Pancreas (tissue), 10 donors: ENCODE data around the gene SPATA17. TPM values are rescaled to one million over a fixed set of nuclear protein-coding genes. Genes with fewer than 3 reads are reported as not detected.
A peak's percentile ranks its signal among the peaks of the same experiment; 100 is the strongest.
"Not testable (repeated sequence)": the region's sequence is repeated elsewhere in the genome, so short reads cannot be mapped to it uniquely, and the experiment has no call there.

ENCODE experiments used
- ATAC-seq, 4 donors: fragments of 200-7000 bp; cut with Tn5 transposase; one replicate each; pipeline versions ENCODE4 v1.8.0 to v1.9.1; 2020; ENCODE audit warnings: mild to moderate bottlenecking in 4 of 4, moderate library complexity in 4 of 4
- DNase-seq, 6 donors: peaks; one replicate each; pipeline ENCODE4 v3.0.0-alpha.2; 2020
- FAIRE-seq: peaks from 2 replicates; lab custom pipeline; 2012; peaks lifted over from hg19 to GRCh38; lab: Jason Lieb, UNC
- H3K27ac ChIP-seq, 4 donors: fragments of 200-600 bp; sonication (generic); 1 replicate in 3 of 4; 2 replicates in 1 of 4; pipeline versions ENCODE4 v1.5.0 to v1.8.0; 2020
- H3K27me3 ChIP-seq, 4 donors: fragments of 200-600 bp; one replicate each; pipeline ENCODE4 v1.8.0; 2021
- H3K36me3 ChIP-seq, 3 donors: fragments of 200-600 bp; sonication (generic) in 1 of 3; one replicate each; pipeline versions ENCODE4 v1.5.0 to v1.8.0; 2020 to 2021
- H3K4me1 ChIP-seq, 3 donors: fragments of 200-600 bp; one replicate each; pipeline ENCODE4 v1.8.0; 2021
- H3K4me3 ChIP-seq, 4 donors: fragments of 200-600 bp; sonication (generic) in 2 of 4; one replicate each; pipeline versions ENCODE4 v1.5.0 to v1.8.0; 2020 to 2021
- H3K9me3 ChIP-seq, 4 donors: fragments of 200-600 bp; one replicate each; pipeline ENCODE4 v1.8.0; 2021
- CTCF ChIP-seq, 4 donors: fragments of 200-600 bp; sonication (generic) in 3 of 4; IDR thresholded peaks; one replicate each; pipeline versions ENCODE4 v1.5.0 to v1.8.0; 2021; ENCODE audit warnings: antibody characterized with exemption in 4 of 4
- WGBS, 2 donors: extraction: QIAGEN DNeasy Blood & Tissue Kit; methylation state at CpG; one replicate each; pipeline ENCODE4 v1.1.7; 2013; 5-methylcytosine and 5-hydroxymethylcytosine counted together
- intact Hi-C, 3 donors: fragments of 100-400 bp; cut with DNase I; formaldehyde crosslinking; loops; one replicate each; pipeline versions ENCODE4 v1.11.1 to v1.14.2; 2022
- polyA plus RNA-seq, 2 donors: library from polyadenylated mRNA; stranded (reverse); fragments of 200-250 nt; gene quantifications; one replicate each; pipeline ENCODE4 v1.2.3, GENCODE V29; 2013
- total RNA-seq, 6 donors: library from RNA; stranded (reverse); fragmentation: NEBNext Ultra II Directional in 4 of 6; extraction: Animal tissue kit (Norgen Biotek cat#: 25700) in 4 of 6; gene quantifications; one replicate each; pipeline versions ENCODE4 v1.2.1 to v1.2.4, GENCODE V29; 2021 to 2023
- donor health status: healthy with polysubstance abuse.
- donor health status: DM: no; HTN: no; CAD: no; lungs with moderate emphysema.
- donor health status: DM: no; HTN: no; CAD: no.
- donor health status: control.
- donor health status: control.
- donor health status: Bipolar disorder and iron deficiency.
- donor health status: DM: yes; HTN: yes; CAD: no.
- donor health status: DM: no; HTN: no; CAD: no.
- donor health status: DM: no; HTN: no; CAD: no.
- donor health status: DM: yes; HTN: yes; CAD: no.

Gene SPATA17
- total and polyA plus RNA-seq, 8 donors = 0.16 to 1.0 (median 0.53) TPM

- intact Hi-C loops = no loop called here
- WGBS, 2 donors = 50 to 65% methylated on average over 2 of the region's 2 CpGs
These were observed 42.2 kb downstream of the SPATA17 start for GRCh38 chr1:217673387-217673786.

GRCh38 chr1:217674028-217674729, 43.0 kb downstream of the SPATA17 start:
- FAIRE-seq (no peak), DNase-seq (no peak), ATAC-seq (peak in 2 of 4 donors; percentile 14 to 28)
- Histone ChIP-seq H3K9me3 (no peaks in the 10 kb centered on the region), H3K27me3 (no peaks in the 10 kb centered on the region), H3K36me3 (no peaks in the 10 kb centered on the region), H3K4me3 (no peak overlapping the region), H3K27ac (no peak overlapping the region), H3K4me1 (no peaks in the 10 kb centered on the region)
- 61 to 75% methylated on average over 4 of the region's 4 CpGs for WGBS, 2 donors
- TF ChIP-seq CTCF (IDR thresholded peaks at IDR 0.05) = no peak
- intact Hi-C loops = no loop called here

More at GRCh38 chr1:217673387-217673786, 42.2 kb downstream of the SPATA17 start:
- no peak for TF ChIP-seq CTCF (IDR thresholded peaks at IDR 0.05)
- peak in 2 of 4 donors; percentile 35 to 51 for ATAC-seq
- FAIRE-seq = no peak
- Histone ChIP-seq H3K27ac (no peak overlapping the region), H3K9me3 (no peaks in the 10 kb centered on the region), H3K27me3 (no peaks in the 10 kb centered on the region), H3K4me3 (no peak overlapping the region), H3K36me3 (no peaks in the 10 kb centered on the region), H3K4me1 (no peaks in the 10 kb centered on the region)
- no peak for DNase-seq

GRCh38 chr1:217681806-217682205, 50.7 kb downstream of the SPATA17 start:
- no peak for ATAC-seq
- WGBS, 2 donors = 82 to 83% methylated on average over 5 of the region's 5 CpGs
- DNase-seq = no peak
- Histone ChIP-seq H3K27ac (no peak overlapping the region), H3K27me3 (no peaks in the 10 kb centered on the region), H3K4me1 (no peaks in the 10 kb centered on the region), H3K36me3 (no peaks in the 10 kb centered on the region), H3K9me3 (no peaks in the 10 kb centered on the region), H3K4me3 (no peak overlapping the region)
- FAIRE-seq = no peak
- no peak for TF ChIP-seq CTCF (IDR thresholded peaks at IDR 0.05)
- intact Hi-C loops = no loop called here

- Histone ChIP-seq H3K36me3 (no peaks in the 10 kb centered on the region), H3K4me3 (no peak overlapping the region), H3K27me3 (no peaks in the 10 kb centered on the region), H3K4me1 (no peaks in the 10 kb centered on the region), H3K27ac (no peak overlapping the region), H3K9me3 (no peaks in the 10 kb centered on the region)
- no peak for ATAC-seq
- DNase-seq = no peak
- FAIRE-seq = no peak
- intact Hi-C loops = no loop called here
- 58 to 75% methylated on average over 4 of the region's 4 CpGs for WGBS, 2 donors
- TF ChIP-seq CTCF (IDR thresholded peaks at IDR 0.05) = no peak
These were observed 56.4 kb downstream of the SPATA17 start for GRCh38 chr1:217687511-217687910.

GRCh38 chr1:217696140-217696539, 65.0 kb downstream of the SPATA17 start:
- H3K4me3 ChIP-seq, H3K9me3 ChIP-seq, FAIRE-seq, ATAC-seq, intact Hi-C loops, DNase-seq, H3K36me3 ChIP-seq, H3K4me1 ChIP-seq, H3K27me3 ChIP-seq, H3K27ac ChIP-seq: not testable (repeated sequence)
- WGBS, 2 donors = 90 to 98% methylated on average over 16 to 24 of the region's 25 CpGs
